ENCODE results near the gene SESN1.
"Not testable (repeated sequence)": the region's sequence is repeated elsewhere in the genome, so short reads cannot be mapped to it uniquely, and the experiment has no call there.

Gene SESN1

DNA sequence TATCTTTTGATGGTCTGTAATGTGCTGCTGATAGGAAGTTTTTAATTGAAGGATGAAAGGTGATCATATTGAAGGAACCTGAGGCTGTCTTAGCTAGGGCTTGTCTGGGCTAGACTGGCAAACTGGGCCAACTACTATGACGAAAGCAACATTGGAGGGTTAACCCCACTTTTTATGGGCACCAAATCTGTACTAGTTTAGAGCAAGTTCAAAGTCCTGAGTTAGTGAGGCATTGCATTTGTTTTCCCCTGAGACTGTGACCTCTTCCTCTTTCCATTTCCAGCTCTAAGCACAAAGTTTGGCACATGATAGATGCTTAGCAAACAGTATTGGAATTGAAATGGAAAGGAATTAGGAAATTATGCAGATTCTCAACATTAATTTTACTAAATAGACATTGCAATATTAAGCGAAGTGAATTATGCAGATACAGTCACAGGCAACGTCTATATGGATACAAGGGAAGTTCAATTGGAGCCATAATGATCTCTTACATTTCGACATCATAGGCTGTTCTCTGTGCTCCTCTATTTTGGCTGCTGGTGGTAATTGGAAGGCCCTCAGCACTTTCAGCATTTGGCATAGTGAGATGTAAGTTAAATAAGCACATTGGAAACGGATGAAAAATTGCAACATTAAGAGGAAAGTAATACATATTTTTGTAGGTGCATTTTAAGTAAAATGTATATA is 22.8 kb upstream of the SESN1 start:
- H3K9ac ChIP-seq (ENCODE audit: low read length) = no peak overlapping the region
- no peaks in the 10 kb centered on the region for H3K36me3 ChIP-seq (ENCODE audit: control insufficient read depth, insufficient read depth, low read length)
- no peak overlapping the region for H3K27ac ChIP-seq (ENCODE audit: low read depth, low read length)
- H3K27me3 ChIP-seq (ENCODE audit: control insufficient read depth, insufficient read depth, low read length) = no peaks in the 10 kb centered on the region
- H3K4me3 ChIP-seq (ENCODE audit: low read length) = no peak overlapping the region
- H3K4me1 ChIP-seq (ENCODE audit: control insufficient read depth, insufficient read depth, low read length) = peaks cover 3% of the 10 kb centered on the region

DNA sequence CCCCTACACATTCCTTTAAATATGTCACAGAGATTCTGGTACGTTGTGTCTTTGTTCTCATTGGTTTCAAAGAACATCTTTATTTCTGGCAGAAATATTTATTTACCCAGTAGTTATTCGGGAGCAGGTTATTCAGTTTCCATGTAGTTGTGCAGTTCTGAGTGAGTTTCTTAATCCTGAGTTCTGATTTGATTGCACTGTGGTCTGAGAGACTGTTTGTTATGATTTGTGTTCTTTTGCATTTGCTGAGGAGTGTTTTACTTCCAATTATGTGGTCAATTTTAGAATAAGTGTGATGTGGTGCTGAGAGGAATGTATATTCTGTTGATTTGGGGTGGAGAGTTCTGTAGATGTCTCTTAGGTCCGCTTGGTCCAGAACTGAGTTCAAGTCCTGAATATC is 18.0 kb upstream of the SESN1 start:
- H3K27me3 ChIP-seq (ENCODE audit: control insufficient read depth, insufficient read depth, low read length); H3K4me3 ChIP-seq (ENCODE audit: low read length); H3K27ac ChIP-seq (ENCODE audit: low read depth, low read length); H3K4me1 ChIP-seq (ENCODE audit: control insufficient read depth, insufficient read depth, low read length); H3K9ac ChIP-seq (ENCODE audit: low read length); H3K36me3 ChIP-seq (ENCODE audit: control insufficient read depth, insufficient read depth, low read length): not testable (repeated sequence)

DNA sequence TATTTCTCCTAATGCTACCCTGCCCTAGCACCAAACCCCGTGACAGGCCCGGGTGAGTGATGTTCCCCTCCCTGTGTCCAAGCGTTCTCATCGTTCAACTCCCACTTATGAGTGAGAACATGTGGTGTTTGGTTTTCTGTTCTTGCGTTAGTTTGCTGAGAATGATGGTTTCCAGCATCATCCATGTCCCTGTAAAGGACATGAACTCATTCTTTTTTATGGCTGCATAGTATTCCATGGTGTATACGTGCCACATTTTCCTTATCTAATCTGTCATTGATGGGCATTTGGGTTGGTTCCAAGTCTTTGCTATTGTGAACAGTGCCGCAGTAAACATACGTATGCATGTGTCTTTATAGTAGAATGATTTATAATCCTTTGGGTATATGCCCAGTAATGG is 15.0 kb upstream of the SESN1 start:
- H3K27ac ChIP-seq (ENCODE audit: low read depth, low read length); H3K27me3 ChIP-seq (ENCODE audit: control insufficient read depth, insufficient read depth, low read length); H3K4me1 ChIP-seq (ENCODE audit: control insufficient read depth, insufficient read depth, low read length); H3K4me3 ChIP-seq (ENCODE audit: low read length); H3K9ac ChIP-seq (ENCODE audit: low read length); H3K36me3 ChIP-seq (ENCODE audit: control insufficient read depth, insufficient read depth, low read length): not testable (repeated sequence)

DNA sequence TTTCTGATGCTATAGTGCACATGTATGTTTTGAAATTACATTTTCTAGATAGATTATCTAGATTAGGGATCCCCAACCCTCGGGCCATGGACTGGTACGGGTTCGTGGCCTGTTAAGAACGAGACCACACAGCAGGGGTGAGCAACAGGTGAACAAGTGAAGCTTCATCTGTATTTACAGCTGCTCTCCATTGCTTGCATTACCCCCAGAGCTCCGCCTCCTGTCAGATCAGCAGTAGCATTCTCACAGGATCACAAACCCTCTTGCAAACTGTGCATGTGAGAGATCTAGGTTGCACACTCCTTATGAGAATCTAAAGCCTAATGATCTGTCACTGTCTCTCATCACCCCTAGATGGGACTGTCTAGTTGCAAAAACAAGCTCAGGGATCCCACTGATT is 11.0 kb upstream of the SESN1 start:
- Histone ChIP-seq H3K4me1 (ENCODE audit: control insufficient read depth, insufficient read depth, low read length) (no peaks in the 10 kb centered on the region), H3K9ac (ENCODE audit: low read length) (no peak overlapping the region), H3K27me3 (ENCODE audit: control insufficient read depth, insufficient read depth, low read length) (no peaks in the 10 kb centered on the region), H3K36me3 (ENCODE audit: control insufficient read depth, insufficient read depth, low read length) (no peaks in the 10 kb centered on the region), H3K4me3 (ENCODE audit: low read length) (no peak overlapping the region), H3K27ac (ENCODE audit: low read depth, low read length) (no peak overlapping the region)

DNA sequence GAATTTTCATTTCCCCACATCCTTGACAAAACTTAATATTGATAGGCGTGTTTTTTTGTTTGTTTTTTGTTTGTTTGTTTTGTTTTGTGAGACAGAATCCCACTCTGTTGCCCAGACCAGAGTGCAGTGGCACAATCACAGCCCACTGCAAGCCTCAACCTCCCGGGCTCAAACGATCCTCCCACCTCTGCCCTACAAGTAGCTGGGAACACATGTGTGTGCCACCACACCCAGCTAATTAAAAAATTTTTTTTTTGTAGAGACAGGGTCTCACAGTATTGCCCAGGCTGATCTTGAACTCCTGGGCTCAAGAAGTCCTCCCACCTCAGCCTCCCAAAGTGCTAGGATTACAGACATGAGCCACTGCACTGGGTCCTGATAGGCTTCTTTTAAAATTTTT is 9.9 kb upstream of the SESN1 start:
- Histone ChIP-seq H3K27ac (ENCODE audit: low read depth, low read length) (no peak overlapping the region), H3K36me3 (ENCODE audit: control insufficient read depth, insufficient read depth, low read length) (no peaks in the 10 kb centered on the region), H3K9ac (ENCODE audit: low read length) (no peak overlapping the region), H3K4me3 (ENCODE audit: low read length) (no peak overlapping the region), H3K4me1 (ENCODE audit: control insufficient read depth, insufficient read depth, low read length) (no peaks in the 10 kb centered on the region), H3K27me3 (ENCODE audit: control insufficient read depth, insufficient read depth, low read length) (no peaks in the 10 kb centered on the region)

DNA sequence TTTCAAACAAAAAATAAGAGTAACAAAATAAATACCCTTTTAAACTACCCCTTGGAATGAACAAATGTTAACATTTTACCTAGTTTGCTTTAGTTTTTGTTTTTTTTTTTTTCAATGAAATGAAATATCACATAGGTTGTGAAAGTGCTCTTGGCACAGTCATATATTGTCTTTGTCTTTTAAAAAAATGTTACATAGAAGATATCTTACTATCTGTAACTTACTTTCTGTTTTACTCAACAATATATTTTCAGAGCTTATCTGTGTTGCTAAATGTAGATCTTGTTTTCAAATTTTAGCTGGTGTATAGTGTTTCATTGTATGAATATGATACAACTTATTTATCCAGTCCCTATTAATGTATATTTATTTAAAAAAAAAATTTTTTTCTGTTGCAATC is 9.3 kb upstream of the SESN1 start:
- Histone ChIP-seq H3K4me1 (ENCODE audit: control insufficient read depth, insufficient read depth, low read length) (no peaks in the 10 kb centered on the region), H3K9ac (ENCODE audit: low read length) (no peak overlapping the region), H3K36me3 (ENCODE audit: control insufficient read depth, insufficient read depth, low read length) (no peaks in the 10 kb centered on the region), H3K4me3 (ENCODE audit: low read length) (no peak overlapping the region), H3K27me3 (ENCODE audit: control insufficient read depth, insufficient read depth, low read length) (no peaks in the 10 kb centered on the region), H3K27ac (ENCODE audit: low read depth, low read length) (no peak overlapping the region)

DNA sequence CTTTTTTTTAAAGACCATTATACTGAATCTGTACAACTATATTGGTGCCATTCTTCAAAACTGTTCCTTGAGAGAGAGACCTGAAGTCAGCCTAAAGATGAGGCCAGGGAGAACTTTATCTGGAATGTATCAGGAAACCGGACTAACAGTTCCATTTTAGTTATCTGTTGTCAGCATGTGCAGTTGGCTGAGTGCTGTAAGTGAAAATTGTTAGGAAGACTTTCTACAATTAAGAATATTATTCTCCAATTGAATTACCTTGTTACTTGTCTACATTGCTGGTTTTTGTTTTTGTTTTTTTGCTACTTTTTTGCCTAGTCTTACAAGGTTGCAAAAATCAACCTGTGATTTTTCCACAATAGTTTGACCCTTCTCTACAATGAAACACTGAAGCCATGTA is 8.1 kb upstream of the SESN1 start:
- H3K27me3 ChIP-seq (ENCODE audit: control insufficient read depth, insufficient read depth, low read length) = no peaks in the 10 kb centered on the region
- H3K4me3 ChIP-seq (ENCODE audit: low read length) = no peak overlapping the region
- no peak overlapping the region for H3K27ac ChIP-seq (ENCODE audit: low read depth, low read length)
- no peaks in the 10 kb centered on the region for H3K4me1 ChIP-seq (ENCODE audit: control insufficient read depth, insufficient read depth, low read length)
- H3K36me3 ChIP-seq (ENCODE audit: control insufficient read depth, insufficient read depth, low read length) = no peaks in the 10 kb centered on the region
- H3K9ac ChIP-seq (ENCODE audit: low read length) = no peak overlapping the region

DNA sequence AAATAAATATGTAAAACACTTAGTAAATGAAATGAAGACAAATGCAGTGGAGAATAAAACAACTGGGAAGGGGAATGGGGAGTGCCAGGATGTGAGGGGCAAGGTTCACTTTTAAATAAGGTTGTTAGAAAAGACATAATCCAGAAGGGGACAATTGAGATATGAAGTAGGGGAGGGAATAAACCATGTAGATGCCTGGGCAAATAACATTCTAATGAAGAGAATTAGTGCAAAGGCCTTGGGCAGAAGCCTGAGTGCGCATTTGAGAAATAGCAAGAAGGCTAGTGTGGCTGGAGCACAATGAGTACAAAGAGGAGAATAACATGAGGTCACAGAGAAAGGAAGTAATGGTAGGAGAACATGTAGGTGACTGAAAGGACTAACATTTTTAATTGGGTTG is 3.0 kb upstream of the SESN1 start:
- Histone ChIP-seq H3K27me3 (ENCODE audit: control insufficient read depth, insufficient read depth, low read length) (no peaks in the 10 kb centered on the region), H3K4me1 (ENCODE audit: control insufficient read depth, insufficient read depth, low read length) (peaks cover 5% of the 10 kb centered on the region), H3K36me3 (ENCODE audit: control insufficient read depth, insufficient read depth, low read length) (no peaks in the 10 kb centered on the region), H3K27ac (ENCODE audit: low read depth, low read length) (no peak overlapping the region), H3K9ac (ENCODE audit: low read length) (no peak overlapping the region), H3K4me3 (ENCODE audit: low read length) (no peak overlapping the region)

DNA sequence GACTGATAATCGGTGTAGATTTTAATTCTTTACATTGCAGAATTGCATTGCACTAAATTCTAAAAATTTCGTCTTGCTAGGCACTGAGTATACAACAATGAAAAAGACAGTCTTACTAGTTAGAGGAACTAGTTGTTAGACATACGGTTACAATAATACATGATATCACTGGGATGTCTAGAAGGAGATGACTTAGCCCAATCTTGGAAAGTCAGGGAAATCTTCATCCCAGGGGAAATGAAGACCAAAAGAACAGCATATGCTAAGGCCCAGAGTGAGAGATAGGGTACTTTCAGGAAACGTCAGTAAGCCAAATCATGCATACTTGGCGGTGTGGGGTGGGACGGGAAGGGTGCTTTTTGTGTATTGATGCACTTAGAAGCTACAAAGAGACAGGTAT is 1.6 kb upstream of the SESN1 start:
- H3K4me1 ChIP-seq (ENCODE audit: control insufficient read depth, insufficient read depth, low read length) = peaks cover 5% of the 10 kb centered on the region
- peak overlapping the region; percentile 91 for H3K9ac ChIP-seq (ENCODE audit: low read length)
- no peaks in the 10 kb centered on the region for H3K27me3 ChIP-seq (ENCODE audit: control insufficient read depth, insufficient read depth, low read length)
- peak overlapping the region; percentile 86 for H3K4me3 ChIP-seq (ENCODE audit: low read length)
- H3K27ac ChIP-seq (ENCODE audit: low read depth, low read length) = peak overlapping the region; percentile 99
- H3K36me3 ChIP-seq (ENCODE audit: control insufficient read depth, insufficient read depth, low read length) = no peaks in the 10 kb centered on the region

DNA sequence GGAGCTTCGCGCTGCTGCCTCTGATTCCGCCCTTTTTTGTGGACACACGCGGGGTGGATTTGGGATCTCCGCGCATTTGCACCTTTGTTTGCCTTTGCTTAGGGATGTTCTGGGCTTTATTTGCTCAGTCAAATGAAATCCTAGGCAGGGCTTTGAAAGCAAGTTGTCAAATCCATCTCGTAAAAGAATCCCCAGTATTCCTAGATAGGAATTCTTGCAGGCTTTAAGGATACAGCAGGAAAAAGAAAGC is 1.1 kb upstream of the SESN1 start:
- Histone ChIP-seq H3K4me3 (ENCODE audit: low read length) (peak overlapping the region; percentile 86), H3K9ac (ENCODE audit: low read length) (peak overlapping the region; percentile 91), H3K27ac (ENCODE audit: low read depth, low read length) (peak overlapping the region; percentile 99), H3K27me3 (ENCODE audit: control insufficient read depth, insufficient read depth, low read length) (no peaks in the 10 kb centered on the region), H3K4me1 (ENCODE audit: control insufficient read depth, insufficient read depth, low read length) (peaks cover 5% of the 10 kb centered on the region), H3K36me3 (ENCODE audit: control insufficient read depth, insufficient read depth, low read length) (no peaks in the 10 kb centered on the region)

DNA sequence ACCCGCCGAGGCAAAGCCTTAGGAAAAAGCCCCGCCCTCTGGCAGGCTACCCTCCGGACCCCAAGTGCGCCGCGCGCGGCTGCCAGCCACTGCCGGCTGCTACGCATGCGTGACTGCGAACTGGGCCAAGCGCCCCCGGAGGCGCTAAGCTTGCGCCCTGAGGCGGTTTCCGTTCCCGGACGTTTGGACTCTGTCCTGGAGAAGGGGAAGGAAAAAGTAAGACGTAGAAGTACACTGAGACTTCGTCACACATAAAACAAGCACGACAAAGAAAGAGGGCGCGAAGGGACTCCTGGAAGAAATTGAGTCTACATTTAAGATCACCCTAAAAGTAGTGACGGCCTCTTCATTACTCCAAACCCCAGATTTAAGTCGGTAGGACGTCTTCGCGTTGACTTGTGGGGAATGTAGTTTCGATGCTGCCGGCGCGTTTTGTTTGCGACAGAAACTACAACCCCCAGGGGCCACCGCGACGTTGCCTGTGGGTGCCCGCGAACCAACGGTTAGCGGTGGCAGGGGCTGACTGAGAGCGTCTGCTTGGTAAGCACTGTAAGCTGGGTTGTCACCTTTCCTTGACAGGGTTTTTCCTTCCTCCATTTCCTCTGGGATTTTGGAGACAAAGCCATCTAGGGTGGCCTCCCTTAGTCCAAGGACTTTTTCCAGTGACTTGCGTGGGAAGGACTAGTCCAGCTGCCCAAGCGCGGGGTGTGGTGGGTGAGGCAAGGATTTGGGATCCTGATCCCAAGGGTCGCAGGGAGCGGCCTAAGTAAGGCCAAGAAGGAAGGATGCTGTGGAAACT is 589 bp upstream of the SESN1 start, which contains the start of gene CEP57L1:
Gene CEP57L1, plus strand, starts transcription at position 472 of the 799 bp plus-strand sequence. CDS start 49,715 bp downstream, outside the sequence.
- H3K27ac ChIP-seq (ENCODE audit: low read depth, low read length) = peak within 1 kb of the TSS; percentile 99
- H3K36me3 ChIP-seq (ENCODE audit: control insufficient read depth, insufficient read depth, low read length) = no peaks in the 10 kb centered on the region
- peaks cover 5% of the 10 kb centered on the region for H3K4me1 ChIP-seq (ENCODE audit: control insufficient read depth, insufficient read depth, low read length)
- peak within 1 kb of the TSS; percentile 91 for H3K9ac ChIP-seq (ENCODE audit: low read length)
- no peaks in the 10 kb centered on the region for H3K27me3 ChIP-seq (ENCODE audit: control insufficient read depth, insufficient read depth, low read length)
- peak within 1 kb of the TSS; percentile 86 for H3K4me3 ChIP-seq (ENCODE audit: low read length)

DNA sequence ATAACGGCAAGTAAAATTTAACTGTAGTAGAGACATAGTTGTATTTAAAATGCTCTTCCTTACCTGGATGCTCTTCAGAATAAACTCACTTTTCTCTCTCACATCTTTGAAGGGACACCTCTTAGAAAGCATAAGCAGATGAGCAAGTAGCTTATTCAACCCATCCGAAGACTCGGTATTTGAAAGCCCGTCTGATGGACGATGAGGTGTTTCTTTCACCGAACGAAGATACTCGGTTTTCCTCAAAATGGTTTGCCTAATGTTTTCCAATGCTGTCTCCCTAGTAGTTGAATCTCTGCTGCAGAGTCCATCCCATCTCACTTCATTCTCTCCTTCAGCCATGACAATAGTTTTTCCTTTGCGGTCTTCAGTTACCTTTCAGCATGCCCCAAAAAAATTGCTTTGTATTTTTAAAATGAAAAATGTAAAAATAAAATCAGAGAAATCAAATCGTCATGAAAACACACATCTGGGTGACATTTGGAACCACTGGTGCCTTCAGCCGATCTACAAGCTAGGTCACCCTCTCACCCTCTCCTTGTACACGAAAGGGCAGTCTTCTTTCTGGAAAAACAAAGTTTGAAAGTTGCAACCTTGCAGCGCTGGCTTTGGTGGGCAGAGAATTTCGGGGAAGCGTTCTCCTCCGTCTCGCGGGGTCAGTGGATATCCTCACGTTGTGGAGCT is 772 bp downstream of the SESN1 start:
- Histone ChIP-seq H3K36me3 (ENCODE audit: control insufficient read depth, insufficient read depth, low read length) (no peaks in the 10 kb centered on the region), H3K4me1 (ENCODE audit: control insufficient read depth, insufficient read depth, low read length) (peaks cover 5% of the 10 kb centered on the region), H3K27ac (ENCODE audit: low read depth, low read length) (peak overlapping the region; percentile 99), H3K9ac (ENCODE audit: low read length) (peak overlapping the region; percentile 34), H3K4me3 (ENCODE audit: low read length) (peak overlapping the region; percentile 86), H3K27me3 (ENCODE audit: control insufficient read depth, insufficient read depth, low read length) (no peaks in the 10 kb centered on the region)

Data from rectal smooth muscle tissue (tissue), 1 donor.